MM.1S (cell line): ENCODE results near the gene INSR.

Experiments
- CTCF ChIP-seq: fragments of 300-600 bp; sonication (generic); IDR thresholded peaks from 2 replicates; pipeline ENCODE4 v1.5.1; 2016; ENCODE audit warnings: antibody characterized with exemption, low read length, mixed read lengths
- EZH2 ChIP-seq: fragments of 300-600 bp; sonication (generic); optimal IDR thresholded peaks from 2 replicates; pipeline ENCODE3; 2017; ENCODE audit warnings: low read depth, mild to moderate bottlenecking, antibody characterized with exemption, low read length, mixed read lengths
- EZH2phosphoT487 ChIP-seq: fragments of 300-600 bp; sonication (generic); IDR thresholded peaks from 2 replicates; pipeline ENCODE4 v1.6.1; 2018; ENCODE audit warnings: antibody characterized with exemption, low read length

GRCh38 chr19:7119582-7119981 is 174.6 kb downstream of the INSR start:
- TF ChIP-seq CTCF (no peak), EZH2 (no peak), EZH2phosphoT487 (no peak)
